ENCODE data around the gene TECPR2. TPM values are rescaled to one million over a fixed set of nuclear protein-coding genes. Genes with fewer than 3 reads are reported as not detected.

Gene TECPR2
- total and polyA plus RNA-seq, 2 of the 13 experiments (the other 11 are each of a cell fraction or from before 2014, with no cell fraction given), result 3.5 to 5.7 TPM

DNA sequence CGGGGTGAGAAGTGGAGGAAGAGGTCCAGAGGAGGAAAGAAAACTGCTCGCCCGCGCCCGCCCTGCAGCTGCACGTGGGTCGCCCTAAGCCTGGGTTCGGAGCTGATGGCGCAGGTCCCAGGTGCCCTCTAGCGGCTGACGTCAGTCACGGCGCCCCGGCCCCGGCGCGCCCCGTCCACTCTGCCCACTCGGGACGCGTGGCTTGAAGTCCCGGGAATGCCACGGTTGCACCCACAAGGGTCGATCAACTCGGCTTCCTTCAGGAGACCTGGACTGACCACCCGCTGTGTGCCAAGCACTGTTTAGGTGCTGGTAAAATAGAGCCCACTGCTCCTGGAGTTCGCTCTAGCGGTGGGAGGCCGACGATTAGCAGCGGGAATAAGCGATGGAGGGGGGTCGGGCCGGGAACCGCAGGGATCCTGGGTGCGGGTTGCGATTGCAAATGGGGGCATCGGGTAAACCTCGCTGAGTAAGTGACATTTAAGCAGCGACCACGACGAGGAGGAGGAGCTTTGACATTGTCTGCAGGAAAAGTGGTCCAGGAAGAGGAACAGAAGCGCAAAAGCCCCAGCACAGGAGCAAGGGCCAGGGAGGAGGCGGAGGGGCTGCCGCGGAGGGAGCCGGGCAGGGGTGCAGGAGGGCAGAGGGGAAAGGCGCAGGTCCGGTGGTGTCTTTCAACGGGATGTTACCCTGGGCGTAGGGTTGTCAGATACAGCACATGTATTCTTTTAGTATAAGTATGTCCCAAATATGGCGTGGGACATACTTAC lies 48.3 kb upstream of the TECPR2 start (continued):
- no peak for TF ChIP-seq JUNB (CRISPR knock-in tag; IDR thresholded peaks at IDR 0.05; ENCODE audit: borderline replicate concordance)
- TF ChIP-seq, protein P1, sequence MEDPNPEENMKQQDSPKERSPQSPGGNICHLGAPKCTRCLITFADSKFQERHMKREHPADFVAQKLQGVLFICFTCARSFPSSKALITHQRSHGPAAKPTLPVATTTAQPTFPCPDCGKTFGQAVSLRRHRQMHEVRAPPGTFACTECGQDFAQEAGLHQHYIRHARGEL (CRISPR knock-in tag; IDR thresholded peaks at IDR 0.05), result peak; percentile 88; the same call in 1 of the 2 replicates
- TF ChIP-seq SNAI1 (CRISPR knock-in tag; IDR thresholded peaks at IDR 0.05; ENCODE audit: borderline replicate concordance), result no peak
- TF ChIP-seq, protein P2, sequence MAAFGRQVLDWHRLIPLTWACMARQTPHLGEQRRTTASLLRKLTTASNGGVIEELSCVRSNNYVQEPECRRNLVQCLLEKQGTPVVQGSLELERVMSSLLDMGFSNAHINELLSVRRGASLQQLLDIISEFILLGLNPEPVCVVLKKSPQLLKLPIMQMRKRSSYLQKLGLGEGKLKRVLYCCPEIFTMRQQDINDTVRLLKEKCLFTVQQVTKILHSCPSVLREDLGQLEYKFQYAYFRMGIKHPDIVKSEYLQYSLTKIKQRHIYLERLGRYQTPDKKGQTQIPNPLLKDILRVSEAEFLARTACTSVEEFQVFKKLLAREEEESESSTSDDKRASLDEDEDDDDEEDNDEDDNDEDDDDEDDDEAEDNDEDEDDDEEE (CRISPR knock-in tag; IDR thresholded peaks at IDR 0.05), result no peak; the same call in 1 of the 2 replicates
- TF ChIP-seq, protein P3, sequence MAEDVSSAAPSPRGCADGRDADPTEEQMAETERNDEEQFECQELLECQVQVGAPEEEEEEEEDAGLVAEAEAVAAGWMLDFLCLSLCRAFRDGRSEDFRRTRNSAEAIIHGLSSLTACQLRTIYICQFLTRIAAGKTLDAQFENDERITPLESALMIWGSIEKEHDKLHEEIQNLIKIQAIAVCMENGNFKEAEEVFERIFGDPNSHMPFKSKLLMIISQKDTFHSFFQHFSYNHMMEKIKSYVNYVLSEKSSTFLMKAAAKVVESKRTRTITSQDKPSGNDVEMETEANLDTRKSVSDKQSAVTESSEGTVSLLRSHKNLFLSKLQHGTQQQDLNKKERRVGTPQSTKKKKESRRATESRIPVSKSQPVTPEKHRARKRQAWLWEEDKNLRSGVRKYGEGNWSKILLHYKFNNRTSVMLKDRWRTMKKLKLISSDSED (CRISPR knock-in tag; IDR thresholded peaks at IDR 0.05), result no peak
- TF ChIP-seq MYNN (CRISPR knock-in tag; IDR thresholded peaks at IDR 0.05; ENCODE audit: low read depth), result no peak
- TF ChIP-seq FOXO1 (CRISPR knock-in tag; IDR thresholded peaks at IDR 0.05), result peak; percentile 64
- no peak for TF ChIP-seq ZNF557 (CRISPR knock-in tag; IDR thresholded peaks at IDR 0.05)
- no peak for TF ChIP-seq RBAK (CRISPR knock-in tag; IDR thresholded peaks at IDR 0.05)
- TF ChIP-seq, protein P4, sequence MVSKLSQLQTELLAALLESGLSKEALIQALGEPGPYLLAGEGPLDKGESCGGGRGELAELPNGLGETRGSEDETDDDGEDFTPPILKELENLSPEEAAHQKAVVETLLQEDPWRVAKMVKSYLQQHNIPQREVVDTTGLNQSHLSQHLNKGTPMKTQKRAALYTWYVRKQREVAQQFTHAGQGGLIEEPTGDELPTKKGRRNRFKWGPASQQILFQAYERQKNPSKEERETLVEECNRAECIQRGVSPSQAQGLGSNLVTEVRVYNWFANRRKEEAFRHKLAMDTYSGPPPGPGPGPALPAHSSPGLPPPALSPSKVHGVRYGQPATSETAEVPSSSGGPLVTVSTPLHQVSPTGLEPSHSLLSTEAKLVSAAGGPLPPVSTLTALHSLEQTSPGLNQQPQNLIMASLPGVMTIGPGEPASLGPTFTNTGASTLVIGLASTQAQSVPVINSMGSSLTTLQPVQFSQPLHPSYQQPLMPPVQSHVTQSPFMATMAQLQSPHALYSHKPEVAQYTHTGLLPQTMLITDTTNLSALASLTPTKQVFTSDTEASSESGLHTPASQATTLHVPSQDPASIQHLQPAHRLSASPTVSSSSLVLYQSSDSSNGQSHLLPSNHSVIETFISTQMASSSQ (IDR thresholded peaks at IDR 0.05; ENCODE audit: low read depth), result no peak
- TF ChIP-seq, protein P4 (CRISPR knock-in tag; IDR thresholded peaks at IDR 0.05; ENCODE audit: borderline replicate concordance), result peak; percentile 53; the same call in 1 of the 2 replicates
- TF ChIP-seq ZNF790 (CRISPR knock-in tag; IDR thresholded peaks at IDR 0.05; ENCODE audit: borderline replicate concordance), result no peak
- TF ChIP-seq SMAD1 (CRISPR knock-in tag; IDR thresholded peaks at IDR 0.05; ENCODE audit: borderline replicate concordance, low read depth), result no peak
- TF ChIP-seq FOXA3 (CRISPR knock-in tag; IDR thresholded peaks at IDR 0.05), result peak; percentile 20; the same call in 1 of the 2 replicates
- TF ChIP-seq ZNF713 (CRISPR knock-in tag; IDR thresholded peaks at IDR 0.05), result no peak
- no peak for TF ChIP-seq ZNF577 (CRISPR knock-in tag; IDR thresholded peaks at IDR 0.05; ENCODE audit: borderline replicate concordance, low read depth)
- TF ChIP-seq U2AF2 (IDR thresholded peaks at IDR 0.05; ENCODE audit: low read depth, low read length), result no peak
- TF ChIP-seq, protein P5, sequence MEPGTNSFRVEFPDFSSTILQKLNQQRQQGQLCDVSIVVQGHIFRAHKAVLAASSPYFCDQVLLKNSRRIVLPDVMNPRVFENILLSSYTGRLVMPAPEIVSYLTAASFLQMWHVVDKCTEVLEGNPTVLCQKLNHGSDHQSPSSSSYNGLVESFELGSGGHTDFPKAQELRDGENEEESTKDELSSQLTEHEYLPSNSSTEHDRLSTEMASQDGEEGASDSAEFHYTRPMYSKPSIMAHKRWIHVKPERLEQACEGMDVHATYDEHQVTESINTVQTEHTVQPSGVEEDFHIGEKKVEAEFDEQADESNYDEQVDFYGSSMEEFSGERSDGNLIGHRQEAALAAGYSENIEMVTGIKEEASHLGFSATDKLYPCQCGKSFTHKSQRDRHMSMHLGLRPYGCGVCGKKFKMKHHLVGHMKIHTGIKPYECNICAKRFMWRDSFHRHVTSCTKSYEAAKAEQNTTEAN (CRISPR knock-in tag; conservative IDR thresholded peaks at IDR 0.05), result peak; percentile 50; the same call in 1 of the 2 replicates
- TF ChIP-seq SIN3B (IDR thresholded peaks at IDR 0.05; ENCODE audit: low read length), result no peak
